ENCODE results near the gene GRIN2D.

Gene GRIN2D

DNA sequence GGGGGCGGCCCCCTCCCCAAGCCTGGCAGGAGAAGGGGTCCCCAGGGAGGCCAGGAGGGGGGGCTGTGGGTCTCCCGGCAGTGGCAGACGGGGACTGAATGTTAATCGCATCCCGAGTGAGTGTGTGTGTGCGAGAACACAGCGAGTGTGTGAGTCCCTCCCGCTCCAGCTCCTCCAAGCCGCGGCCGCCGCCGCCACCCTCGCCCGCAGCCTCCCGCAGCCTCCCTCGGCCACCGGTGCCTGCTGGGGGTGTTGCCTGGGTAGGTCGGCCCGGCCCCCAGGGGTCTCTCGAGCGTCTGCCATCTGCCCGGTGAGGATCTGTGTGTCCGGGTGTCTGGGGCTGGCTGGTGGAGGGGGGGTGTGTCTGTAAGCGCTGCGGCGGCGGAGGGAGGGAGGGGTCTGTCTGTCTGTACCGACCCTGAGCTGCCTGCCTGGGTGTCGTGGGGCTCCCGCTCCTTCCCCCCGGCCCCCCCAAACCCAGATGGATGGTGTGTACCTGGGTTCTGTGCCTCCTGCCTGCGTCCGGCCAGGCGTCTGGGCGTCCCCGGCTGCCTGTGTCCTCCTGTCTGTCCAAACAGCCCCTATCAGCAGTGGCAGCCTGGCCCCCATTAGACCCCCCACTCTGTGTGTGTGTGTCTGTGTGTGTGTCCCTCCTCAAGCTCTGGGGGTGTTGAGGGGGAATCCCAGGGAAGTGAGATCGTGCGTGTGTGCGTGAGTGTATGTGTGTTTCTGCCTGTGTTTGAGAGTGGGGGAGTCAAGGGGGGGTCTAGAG lies at the start of gene GRIN2D:
Gene GRIN2D (plus strand): TSS at position 110 of the 772 bp plus-strand sequence. CDS start 4,725 bp downstream, outside the sequence.
- in situ Hi-C loops (cut with HindIII; ENCODE audit: low pct_ligation_motif_present, low pct_unique_long_range_greater_than_20kb, low sequenced_read_pairs): no loop called here
- DNase-seq: peak; percentile 24

DNA sequence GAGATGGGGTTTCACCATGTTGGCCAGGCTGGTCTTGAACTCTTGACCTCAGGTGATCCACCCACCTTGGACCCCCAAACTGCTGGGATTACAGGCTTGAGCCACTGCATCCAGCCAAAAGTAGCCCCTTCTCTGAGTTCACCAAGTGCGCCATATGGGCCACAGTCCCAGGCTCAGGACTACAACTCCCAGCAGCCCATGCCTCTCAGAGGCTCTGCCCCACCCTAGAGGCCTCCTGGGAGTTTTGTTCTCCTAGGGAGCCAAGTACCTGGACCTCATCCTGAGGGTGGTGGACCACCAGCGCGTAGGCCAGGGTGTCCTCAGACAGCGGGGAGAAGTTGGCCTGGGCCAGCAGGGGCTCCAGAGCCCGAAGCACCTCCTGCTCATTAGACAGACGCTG lies 48.6 kb upstream of the GRIN2D start:
- in situ Hi-C loops (cut with HindIII; ENCODE audit: low pct_ligation_motif_present, low pct_unique_long_range_greater_than_20kb, low sequenced_read_pairs): no loop called here
- no peak for DNase-seq

DNA sequence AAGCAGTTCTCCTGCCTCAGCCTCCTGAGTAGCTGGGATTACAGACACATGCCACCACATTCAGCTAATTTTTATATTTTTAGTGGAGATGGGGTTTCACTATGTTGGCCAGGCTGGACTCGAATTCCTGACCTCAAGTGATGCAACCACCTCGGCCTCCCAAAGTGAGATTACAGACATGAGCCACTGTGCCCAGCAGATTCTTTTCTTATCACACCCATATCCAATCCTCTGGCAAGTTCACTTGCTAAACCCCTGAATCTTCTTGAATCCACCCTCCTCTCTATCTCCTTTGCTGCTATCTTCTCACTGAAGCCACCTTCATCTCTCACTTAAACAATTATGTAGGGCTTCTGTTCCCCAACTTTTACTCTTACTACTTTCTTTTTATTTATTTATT lies 47.3 kb upstream of the GRIN2D start:
- DNase-seq: no peak
- in situ Hi-C loops (cut with HindIII; ENCODE audit: low pct_ligation_motif_present, low pct_unique_long_range_greater_than_20kb, low sequenced_read_pairs): no loop called here

DNA sequence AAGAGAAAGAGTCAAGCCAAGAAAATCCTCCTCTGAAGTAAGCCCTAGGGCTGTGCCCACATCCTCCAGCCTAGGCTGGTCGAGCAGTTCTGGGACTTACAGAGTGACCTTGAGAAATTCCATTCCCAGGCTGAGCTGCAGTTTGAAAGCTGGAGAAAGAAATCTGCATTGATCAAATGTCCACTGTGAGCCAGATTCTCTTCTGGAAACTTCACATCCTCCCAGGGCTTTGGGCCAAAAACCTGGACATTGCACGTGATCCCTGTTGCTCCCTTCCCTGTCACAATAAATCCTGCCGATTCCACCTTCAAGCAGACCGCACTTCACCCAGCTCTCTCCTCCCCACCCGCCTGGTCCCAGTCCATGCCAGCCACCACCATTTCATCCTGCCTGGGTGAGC lies 45.4 kb upstream of the GRIN2D start:
- in situ Hi-C loops (cut with HindIII; ENCODE audit: low pct_ligation_motif_present, low pct_unique_long_range_greater_than_20kb, low sequenced_read_pairs): no loop called here
- DNase-seq: no peak

DNA sequence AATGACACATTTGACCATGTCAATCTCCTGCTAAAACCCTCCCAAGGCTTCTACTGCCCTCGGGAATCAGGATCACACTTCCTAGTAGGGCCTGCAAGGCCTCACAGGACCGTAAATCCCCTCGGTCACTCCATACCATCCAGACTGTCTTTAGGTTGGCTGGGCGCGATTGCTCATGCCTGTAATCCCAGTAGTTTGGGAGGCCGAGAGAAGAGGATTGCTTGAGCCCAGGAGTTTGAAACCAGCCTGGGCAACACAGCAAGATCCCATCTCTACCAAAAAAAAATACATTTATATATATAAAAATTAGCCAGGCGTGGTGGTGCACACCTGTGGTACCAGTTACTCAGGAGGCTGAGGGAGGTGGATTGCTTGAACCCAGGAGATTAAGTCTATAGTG lies 44.7 kb upstream of the GRIN2D start:
- no peak for DNase-seq
- in situ Hi-C loops (cut with HindIII; ENCODE audit: low pct_ligation_motif_present, low pct_unique_long_range_greater_than_20kb, low sequenced_read_pairs): no loop called here

DNA sequence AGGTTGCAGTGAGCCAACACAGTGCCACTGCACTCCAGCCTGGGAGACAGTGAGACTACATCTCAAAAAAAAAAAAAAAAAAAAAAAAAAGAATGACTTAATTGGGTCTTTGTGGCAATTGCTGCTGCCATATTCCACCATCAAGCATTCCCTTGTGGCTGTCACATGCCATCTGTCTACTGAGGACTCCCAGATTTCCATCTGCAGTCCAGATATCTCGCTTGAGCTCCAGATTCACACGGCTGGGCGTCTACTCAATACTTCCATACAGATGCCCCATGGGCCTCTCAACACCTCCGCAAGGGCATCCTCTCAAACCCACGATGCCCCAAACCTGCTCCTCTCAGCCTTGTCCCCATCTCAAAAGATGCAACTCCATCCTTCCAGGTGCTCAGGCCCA lies 42.6 kb upstream of the GRIN2D start:
- no peak for DNase-seq
- in situ Hi-C loops (cut with HindIII; ENCODE audit: low pct_ligation_motif_present, low pct_unique_long_range_greater_than_20kb, low sequenced_read_pairs): no loop called here

DNA sequence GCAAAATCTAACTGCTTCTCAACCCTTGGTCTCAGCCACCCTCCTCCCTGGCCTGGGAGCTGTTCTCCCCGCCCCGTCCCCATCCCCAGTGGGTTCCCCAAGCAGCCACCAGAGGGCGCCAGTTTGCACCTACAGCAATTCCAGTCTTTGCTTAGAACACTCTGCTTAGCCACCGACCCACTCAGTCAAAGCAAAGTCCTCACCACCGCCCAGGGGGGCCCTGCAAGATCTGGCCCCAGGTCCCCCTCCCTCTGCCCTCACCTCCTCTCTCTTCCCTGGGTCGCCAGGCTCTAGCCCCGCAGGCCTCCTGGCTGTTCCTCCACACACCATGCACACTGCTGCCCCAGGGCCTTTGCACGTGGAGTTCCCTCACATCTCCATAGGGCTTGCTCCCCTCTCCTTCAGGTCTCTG lies 42.1 kb upstream of the GRIN2D start:
- DNase-seq: peak; percentile 58
- in situ Hi-C loops (cut with HindIII; ENCODE audit: low pct_ligation_motif_present, low pct_unique_long_range_greater_than_20kb, low sequenced_read_pairs): no loop called here

DNA sequence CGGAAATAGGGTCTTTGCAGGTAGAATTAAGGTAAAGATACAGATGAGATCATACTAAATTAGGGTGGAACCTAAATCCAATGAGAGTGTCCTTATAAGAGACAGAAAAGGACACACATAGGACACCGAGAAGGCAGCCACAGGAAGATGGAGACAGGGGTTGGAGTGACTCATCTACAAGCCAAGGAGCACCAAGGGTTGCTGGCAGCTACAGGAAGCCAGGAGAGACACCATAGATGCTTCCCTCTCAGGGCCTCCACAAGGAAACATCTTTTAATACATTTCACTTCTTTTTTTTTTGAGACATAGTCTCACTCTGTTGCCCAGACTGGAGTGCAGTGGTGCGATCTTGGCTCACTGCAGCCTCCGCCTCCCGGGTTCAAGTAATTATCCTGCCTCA lies 39.8 kb upstream of the GRIN2D start:
- in situ Hi-C loops (cut with HindIII; ENCODE audit: low pct_ligation_motif_present, low pct_unique_long_range_greater_than_20kb, low sequenced_read_pairs): no loop called here
- DNase-seq: no peak

DNA sequence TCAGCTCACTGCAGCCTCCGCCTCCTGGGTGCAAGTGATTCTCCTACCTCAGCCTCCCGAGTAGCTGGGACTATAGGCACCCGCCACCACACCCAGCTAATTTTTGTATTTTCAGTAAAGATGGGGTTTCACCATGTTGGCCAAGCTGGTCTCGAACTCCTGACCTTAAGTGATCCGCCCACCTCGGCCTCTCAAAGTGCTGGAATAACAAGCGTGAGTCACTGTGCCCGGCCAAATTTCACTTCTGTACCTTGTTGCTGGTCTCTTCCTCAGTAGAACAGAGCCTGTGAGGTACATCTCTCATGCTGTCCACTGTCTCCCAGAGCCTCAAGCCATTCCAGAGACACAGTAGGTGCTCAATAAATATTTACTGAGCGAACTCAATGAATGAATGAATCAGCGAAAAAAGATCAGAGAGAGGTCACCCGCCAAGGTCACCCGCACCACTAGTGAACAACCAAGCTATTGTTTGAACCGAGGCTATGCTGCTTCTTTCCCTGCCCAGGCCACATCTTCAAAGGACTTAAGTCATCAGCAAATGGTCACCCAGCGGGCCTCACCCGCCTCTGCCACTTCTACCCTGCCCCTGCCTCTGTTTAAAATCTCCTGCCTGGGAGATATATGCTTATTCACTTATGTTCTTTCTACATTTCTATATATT lies 39.0 kb upstream of the GRIN2D start:
- in situ Hi-C loops (cut with HindIII; ENCODE audit: low pct_ligation_motif_present, low pct_unique_long_range_greater_than_20kb, low sequenced_read_pairs): no loop called here
- no peak for DNase-seq

DNA sequence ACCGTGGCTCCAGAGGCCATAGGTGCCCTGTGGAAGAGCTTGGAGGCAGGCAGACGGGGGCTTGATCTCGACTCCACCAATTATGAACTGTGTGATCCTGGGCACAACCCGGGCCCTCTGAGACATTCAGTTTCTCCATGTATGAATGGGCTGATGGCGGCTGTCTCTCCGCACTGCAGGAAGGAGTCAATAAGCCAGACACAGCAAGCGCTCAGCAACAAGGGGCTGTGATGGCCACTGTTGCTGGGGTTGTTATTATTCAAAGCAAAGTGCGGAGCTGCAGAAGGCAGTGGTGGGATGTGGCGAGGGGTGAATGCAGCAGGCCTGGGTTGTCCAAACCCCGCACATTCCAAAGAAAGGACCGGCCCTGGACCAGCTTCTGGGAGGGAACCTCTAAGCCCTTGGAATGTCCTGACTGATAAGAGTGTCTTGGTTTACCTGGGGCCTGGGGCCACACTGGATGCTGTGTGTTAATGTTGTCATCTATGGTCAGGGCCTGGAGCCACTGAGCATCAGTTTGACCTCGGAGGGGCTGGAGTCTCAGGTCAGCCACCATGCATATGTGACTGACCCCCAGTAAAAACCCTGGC lies 38.0 kb upstream of the GRIN2D start:
- in situ Hi-C loops (cut with HindIII; ENCODE audit: low pct_ligation_motif_present, low pct_unique_long_range_greater_than_20kb, low sequenced_read_pairs): no loop called here
- DNase-seq: no peak

DNA sequence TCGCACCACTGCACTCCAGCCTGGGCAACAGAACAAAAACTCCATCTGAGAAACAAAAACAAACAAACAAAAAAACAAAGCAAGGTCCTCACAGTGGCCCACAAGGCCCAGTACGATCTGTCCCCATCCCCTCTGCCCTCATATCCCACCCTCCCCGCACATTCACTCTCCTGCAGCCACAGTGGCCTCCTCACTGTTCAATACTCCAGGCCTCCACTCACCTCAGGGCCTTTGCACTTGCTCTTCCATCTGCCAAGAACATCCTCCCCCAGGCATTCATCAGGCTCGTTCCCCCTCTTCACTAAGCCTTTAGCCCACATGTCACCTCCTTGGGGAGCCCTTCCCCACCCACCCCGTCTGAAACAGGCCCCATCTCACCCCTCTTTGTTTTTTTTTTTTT lies 34.3 kb upstream of the GRIN2D start:
- no peak for DNase-seq
- in situ Hi-C loops (cut with HindIII; ENCODE audit: low pct_ligation_motif_present, low pct_unique_long_range_greater_than_20kb, low sequenced_read_pairs): no loop called here

DNA sequence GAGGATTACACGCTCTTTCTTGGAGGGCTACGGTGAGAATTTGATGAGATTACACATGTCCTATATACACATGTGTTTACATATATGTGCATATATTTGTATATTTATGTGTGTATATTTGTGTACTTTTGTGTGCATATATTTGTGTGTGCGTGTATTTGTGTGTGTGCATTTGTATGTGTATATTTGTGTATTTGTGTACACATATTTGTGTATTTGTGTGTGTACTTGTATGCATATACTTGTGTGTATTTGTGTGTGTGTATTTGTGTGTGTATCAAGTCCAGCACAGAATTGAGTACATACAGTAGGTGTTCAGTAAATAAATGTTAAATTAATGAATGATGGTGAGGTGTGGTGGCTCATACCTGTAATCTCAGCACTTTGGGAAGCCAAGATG lies 31.6 kb upstream of the GRIN2D start:
- in situ Hi-C loops (cut with HindIII; ENCODE audit: low pct_ligation_motif_present, low pct_unique_long_range_greater_than_20kb, low sequenced_read_pairs): no loop called here

DNA sequence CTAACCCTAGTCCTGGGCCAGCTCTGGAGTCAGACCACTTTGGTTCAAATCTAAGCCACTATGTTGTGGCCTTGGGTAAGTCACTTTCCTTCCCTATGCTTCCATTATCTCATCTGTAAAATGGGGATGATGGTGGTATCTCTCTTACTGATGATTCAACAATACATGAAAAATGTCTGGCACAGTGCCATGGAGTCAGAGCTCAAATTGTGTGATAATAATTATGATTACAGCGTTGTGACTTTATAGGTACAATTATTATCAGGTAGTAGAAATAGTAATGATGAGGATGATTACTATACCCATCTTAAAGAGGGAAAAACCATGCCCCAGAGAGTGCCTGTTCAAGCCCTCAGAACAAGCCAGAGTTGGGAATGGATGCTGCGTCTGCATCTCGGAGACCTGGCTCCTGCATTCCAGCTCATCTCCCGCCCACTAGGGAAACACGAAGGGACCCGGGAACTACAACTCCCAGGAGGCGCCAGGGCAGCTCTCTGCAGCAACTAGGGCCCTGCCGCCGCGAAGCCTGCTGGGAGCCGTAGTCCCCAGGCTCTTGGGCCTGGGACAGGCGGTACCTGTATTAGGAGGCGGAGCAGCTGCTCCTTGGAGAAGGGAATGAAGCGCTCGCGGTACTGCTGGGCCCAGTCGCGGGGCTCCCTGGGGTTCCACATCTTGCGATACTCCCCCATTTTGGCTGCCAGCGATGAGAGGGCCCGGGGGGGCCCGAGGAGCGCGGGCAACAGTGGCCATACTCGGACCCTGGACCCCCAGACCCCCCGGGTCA lies 30.6 kb upstream of the GRIN2D start:
- peak; percentile 94 for DNase-seq
- in situ Hi-C loops (cut with HindIII; ENCODE audit: low pct_ligation_motif_present, low pct_unique_long_range_greater_than_20kb, low sequenced_read_pairs): no loop called here

More for the DNA sequence above, 31.6 kb upstream of the GRIN2D start:
- DNase-seq: no peak

DNA sequence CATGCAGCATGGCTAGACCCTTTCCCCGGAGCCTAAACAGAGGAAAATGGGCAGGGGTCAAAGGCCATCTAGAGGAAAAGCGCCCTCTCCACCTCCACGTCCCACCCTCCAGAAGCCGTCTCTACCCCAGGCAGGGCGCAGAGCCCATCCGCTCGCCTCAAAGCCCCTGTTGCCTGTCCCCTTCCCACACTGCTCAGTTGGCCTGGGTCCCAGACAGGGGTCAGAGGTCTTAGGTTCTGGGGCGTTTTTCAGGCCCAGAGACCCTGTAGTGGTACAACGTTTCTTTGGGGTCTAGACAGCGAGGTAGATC lies 30.0 kb upstream of the GRIN2D start:
- in situ Hi-C loops (cut with HindIII; ENCODE audit: low pct_ligation_motif_present, low pct_unique_long_range_greater_than_20kb, low sequenced_read_pairs): no loop called here
- DNase-seq: no peak

DNA sequence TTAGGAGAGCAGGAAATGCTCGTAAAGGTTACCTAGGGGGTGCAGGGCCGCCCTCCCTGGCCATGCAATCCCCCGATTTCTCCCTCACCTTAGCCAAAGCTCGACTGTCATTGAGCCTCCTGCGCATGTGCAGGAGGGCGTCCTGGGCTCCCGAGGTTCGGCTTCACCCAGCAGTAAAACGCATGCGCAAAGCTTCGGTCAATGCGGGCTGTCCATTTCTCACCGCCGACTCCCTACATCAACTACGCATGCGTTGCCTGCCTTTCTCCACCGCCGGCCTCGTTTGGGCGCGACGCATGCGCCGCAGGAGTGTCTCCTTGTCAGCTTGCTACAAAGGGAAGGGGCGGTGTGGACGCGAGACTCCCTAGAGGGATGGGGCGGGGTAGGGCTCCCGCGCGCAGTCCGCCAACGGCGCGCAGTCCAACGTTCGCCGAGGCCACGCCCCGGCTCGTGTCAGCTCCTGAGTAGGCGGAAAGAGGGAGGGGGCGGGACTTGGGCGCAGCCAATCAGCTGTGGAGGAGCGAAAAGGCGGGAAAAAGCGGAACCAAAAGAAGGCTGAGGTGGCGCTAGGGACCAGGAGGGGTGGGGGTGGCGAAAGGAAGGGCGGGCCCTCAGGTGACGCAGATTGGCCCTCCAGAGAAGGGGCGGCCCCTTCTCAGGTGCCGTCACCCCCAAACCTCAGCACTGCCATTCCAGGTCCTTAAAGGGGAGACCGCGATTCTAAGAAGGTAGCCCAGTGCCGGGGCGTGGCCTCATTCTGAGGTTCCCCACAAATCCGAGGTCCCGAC lies 29.5 kb upstream of the GRIN2D start, which contains the start of the genes SYNGR4 and TMEM143:
Gene SYNGR4 (plus strand): TSS at position 558 of the 788 bp plus-strand sequence. CDS start 1,476 bp downstream, outside the sequence.
Gene TMEM143 (minus strand): TSS at position 131 of the 788 bp plus-strand sequence. CDS start 20 bp downstream, at position 111.
- in situ Hi-C loops (cut with HindIII; ENCODE audit: low pct_ligation_motif_present, low pct_unique_long_range_greater_than_20kb, low sequenced_read_pairs): no loop called here
- DNase-seq: peak; percentile 98

DNA sequence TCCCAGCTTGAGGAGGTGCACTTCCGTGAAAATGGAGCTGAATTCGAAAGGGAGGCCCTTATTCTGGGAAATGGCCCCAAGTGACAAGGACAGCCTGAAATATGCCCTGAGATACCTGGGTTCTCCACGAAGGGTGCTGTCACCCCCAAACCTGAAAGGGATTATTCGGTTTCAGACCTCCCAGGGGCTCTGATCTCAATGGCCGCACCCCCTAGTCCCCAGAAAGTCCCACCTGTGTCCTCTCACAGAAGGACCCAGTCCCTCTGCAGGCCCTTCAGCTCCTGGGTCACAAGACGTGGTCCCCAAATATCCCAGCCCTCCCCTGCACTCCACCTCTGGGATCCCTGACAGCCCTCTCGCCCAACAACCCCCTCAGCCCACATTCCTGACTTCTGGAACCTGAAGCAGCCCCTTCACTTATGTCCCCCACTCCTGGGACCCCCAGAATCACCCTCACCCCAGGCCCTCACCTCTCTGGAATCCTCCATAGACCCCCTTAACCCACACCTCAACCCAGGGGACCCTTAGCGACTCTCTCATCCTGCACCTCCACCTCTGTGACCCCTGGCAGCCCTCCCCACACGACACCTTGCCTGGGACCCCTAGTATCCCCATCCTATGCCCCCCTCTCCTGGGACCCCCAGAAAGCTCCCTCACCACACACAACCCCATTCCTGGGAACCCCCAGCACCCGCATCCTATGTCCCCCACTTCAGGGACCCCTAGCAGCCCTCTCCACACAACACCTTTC lies 28.7 kb upstream of the GRIN2D start:
- no peak for DNase-seq
- in situ Hi-C loops (cut with HindIII; ENCODE audit: low pct_ligation_motif_present, low pct_unique_long_range_greater_than_20kb, low sequenced_read_pairs): no loop called here

DNA sequence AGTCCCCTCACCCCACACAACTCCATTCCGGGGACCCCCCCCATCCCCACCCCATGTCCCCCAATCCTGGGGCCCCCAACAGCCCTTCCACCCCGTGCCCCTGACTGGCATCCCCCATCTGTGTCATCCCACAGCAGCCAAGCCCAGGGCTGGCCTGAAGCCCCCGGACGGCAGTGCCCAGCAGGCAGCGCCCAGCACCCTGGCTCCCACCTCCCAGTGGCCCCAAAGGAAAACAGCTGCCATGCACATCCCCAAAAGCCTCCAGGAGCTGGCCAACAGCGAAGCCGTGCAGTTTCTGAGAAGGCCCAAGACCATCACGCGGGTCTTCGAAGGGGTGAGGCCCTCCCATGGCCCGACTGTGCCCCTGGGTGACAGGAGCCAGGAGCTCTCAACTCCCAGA lies 27.9 kb upstream of the GRIN2D start:
- no peak for DNase-seq
- in situ Hi-C loops (cut with HindIII; ENCODE audit: low pct_ligation_motif_present, low pct_unique_long_range_greater_than_20kb, low sequenced_read_pairs): no loop called here

DNA sequence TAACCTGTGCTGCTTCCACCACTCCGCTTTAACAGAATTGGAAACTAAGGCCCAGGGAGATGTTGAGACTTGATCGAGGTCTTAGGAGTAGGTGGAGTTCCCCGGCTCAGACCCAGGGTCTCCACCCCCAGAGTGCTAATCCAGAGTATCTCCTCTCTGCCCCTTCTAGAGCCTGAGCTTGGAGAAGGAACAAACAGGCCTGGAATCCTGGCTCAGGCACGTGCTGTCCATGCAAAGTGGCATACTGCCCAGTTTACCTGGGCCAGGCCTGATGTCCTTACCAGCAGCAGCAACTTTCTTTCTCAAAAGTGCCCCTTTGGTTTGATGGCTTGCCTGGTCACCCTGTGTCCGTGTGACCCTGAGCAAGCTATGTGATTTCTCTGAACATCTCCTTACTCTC lies 25.6 kb upstream of the GRIN2D start:
- in situ Hi-C loops (cut with HindIII; ENCODE audit: low pct_ligation_motif_present, low pct_unique_long_range_greater_than_20kb, low sequenced_read_pairs): no loop called here
- DNase-seq: no peak
